ENCODE data around the gene PSG2.
"Not testable (repeated sequence)": the region's sequence is repeated elsewhere in the genome, so short reads cannot be mapped to it uniquely, and the experiment has no call there.

PSG2 gene

DNA sequence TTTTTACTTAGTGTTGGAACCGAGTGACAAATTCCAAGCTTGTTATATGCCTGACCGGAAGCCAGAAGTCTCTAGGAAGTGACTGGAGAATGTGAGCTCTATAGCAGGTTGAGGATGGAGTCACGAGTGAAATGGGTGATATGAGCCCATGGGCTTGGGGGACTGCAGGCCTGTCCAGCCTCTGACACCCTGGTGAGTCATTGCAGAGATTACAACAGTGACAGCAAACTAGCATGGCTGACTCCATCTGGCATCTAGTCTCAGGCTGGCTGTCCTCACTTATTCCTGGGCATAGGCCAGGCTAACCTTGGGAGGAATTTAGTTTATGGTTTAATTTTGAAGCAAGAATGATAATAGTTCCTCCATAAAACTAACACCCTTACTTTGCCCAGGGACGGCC, 4.6 kb downstream of the PSG2 start:
- not testable (repeated sequence) for ATAC-seq, DNase-seq

- DNase-seq, ATAC-seq: not testable (repeated sequence)
Measured at GRCh38 chr19:43062418-43062817, 20.1 kb downstream of the PSG2 start.

GRCh38 chr19:43061326-43061725, 21.2 kb downstream of the PSG2 start:
- not testable (repeated sequence) for ATAC-seq, DNase-seq

DNA sequence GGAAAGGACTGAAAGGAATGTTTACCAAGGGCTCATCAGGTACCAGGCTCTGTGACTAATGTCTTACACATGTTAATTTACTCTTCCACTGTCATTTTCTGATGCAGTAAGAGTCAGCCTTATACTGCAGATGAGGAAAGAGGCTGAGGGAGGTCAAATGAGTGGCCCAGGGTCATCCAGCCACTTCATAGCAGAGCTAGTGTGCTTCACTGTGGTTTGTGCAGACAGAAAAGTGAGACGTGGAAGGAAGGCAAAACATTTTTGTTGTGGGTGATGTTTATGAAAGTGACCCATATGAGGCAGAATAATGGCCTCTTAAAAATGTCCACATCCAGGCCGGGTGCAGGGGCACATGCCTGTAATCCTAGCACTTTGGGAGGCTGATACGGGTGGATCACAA, 22.2 kb downstream of the PSG2 start:
- not testable (repeated sequence) for ATAC-seq, DNase-seq

- ATAC-seq = not testable (repeated sequence)
Measured at GRCh38 chr19:43059482-43059881, 23.0 kb downstream of the PSG2 start.

GRCh38 chr19:43058440-43058839, 24.1 kb downstream of the PSG2 start:
- DNase-seq = not testable (repeated sequence)

More at GRCh38 chr19:43059482-43059881, 23.0 kb downstream of the PSG2 start:
- DNase-seq = not testable (repeated sequence)

DNA sequence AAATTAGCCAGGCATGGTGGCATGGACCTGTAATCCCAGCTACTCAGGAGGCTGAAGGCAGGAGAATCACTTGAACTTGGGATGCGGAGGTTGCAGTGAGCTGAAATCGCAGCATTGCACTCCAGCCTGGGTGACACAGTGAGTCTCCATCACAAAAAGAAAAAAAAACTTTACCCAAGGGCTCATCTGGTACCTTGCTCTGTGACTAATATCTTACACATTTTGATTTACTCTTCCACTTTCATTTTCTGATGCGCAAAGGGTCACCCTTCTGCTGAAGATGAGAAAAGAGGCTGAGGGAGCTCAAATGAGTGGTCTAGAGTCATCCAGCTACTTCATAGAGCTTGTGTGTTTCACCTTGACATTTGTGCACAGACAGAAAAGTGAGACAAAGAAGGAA, 34.5 kb downstream of the PSG2 start:
- ATAC-seq, DNase-seq: not testable (repeated sequence)

More at GRCh38 chr19:43058440-43058839, 24.1 kb downstream of the PSG2 start:
- not testable (repeated sequence) for ATAC-seq

DNA sequence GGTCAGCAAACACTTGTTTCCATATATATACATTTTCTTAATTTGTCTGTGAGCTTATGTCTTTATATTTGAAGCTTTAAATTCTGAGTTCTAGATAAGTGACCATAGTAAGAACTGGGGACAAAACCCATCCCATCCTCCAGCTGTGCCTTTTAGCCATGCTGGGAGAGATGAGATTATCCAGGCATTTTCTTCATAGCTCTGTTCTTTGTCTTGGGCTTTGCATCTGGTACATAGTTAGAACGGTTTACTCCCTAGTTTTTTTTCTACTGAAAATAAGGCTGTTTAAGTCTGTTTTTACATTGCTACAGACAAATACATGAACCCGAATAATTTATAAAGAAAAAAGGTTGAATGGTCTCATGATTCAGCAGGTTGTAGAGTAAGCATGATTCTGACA, 35.9 kb downstream of the PSG2 start:
- not testable (repeated sequence) for DNase-seq, ATAC-seq

GRCh38 chr19:43043492-43044180, 38.9 kb downstream of the PSG2 start:
- ATAC-seq = not testable (repeated sequence)

GRCh38 chr19:43031645-43032044, 50.9 kb downstream of the PSG2 start:
- ATAC-seq, DNase-seq: not testable (repeated sequence)

More at GRCh38 chr19:43043492-43044180, 38.9 kb downstream of the PSG2 start:
- not testable (repeated sequence) for DNase-seq

DNA sequence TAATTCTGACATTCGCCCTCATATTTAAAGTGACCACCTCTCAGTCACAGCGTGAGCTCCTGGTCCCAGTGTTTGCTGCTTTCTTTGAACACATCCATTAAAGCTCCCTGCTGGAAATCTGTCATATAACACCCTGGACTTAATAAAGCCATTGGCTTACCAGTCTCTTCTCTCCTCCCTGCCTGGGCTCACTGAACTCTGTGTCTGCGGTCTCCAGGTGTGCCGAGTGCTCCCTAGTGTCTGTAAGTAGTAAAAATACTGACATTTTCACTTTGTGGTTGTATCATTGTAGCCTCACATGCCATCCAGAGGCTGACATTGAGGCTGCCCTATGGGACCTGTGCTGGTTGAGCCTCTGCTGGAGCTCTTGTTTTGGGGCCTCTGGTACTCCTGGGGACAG, 53.6 kb downstream of the PSG2 start:
- ATAC-seq (no peak), DNase-seq (no peak)

DNA sequence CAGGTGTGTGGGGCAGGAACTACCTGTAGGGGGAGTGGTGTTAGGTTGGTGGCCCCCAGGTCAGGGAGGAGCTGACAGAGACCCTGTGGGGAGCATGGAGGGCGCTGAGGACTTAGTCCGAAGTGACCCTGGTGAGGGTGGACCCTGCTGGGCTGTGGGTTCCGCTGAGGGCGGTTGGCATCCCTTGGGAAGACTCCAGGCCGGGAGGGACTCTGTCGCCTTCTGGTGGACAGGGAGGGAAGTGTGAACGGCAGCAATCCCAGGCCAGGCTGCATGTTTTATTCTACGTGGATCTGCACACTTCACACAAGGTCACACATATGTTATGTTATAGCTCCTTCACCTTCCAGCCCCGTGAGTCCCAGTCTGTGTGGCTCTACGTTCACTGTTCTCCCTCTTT, 54.5 kb downstream of the PSG2 start:
- ATAC-seq, DNase-seq: not testable (repeated sequence)

DNA sequence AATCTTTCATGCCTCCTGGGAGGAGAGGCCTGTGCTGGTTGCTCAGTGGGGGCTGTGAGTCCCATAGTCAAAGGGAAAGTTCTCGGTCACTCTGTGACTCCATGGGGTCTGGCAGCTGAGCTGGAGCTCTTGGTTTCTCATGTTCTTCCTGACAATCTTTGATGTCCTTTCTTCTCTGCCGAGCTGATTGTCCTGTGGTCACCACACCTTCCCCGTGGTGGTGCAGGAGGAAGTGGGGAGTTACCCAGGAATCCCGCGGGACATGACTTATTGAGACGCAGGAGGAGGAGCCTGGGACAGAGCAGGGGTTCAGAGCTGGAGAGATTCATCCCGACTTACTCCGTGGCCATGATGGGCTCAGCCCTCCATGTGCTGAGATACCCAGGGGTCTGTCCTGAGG, 55.4 kb downstream of the PSG2 start:
- ATAC-seq, DNase-seq: not testable (repeated sequence)

DNA sequence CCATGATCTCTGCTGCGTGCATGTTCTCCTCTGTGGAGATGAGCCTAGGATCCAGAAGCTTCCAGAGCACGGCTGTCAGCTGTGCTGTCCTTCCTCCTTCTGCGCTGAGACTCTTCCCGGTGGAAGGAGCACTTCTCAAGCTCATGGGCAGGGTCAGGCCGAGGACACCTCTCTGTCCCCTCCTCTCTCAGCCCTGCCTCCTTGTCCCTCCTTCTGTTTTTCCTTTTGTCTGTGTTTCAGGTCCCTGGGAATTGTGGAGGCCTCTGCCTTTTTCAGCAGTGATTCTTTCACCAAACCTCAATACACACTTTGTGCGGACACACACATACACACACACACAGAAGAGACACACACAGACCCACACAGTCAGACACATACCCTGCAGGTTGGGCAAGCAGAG, 56.1 kb downstream of the PSG2 start, which contains the start of gene PSG11:
Gene PSG11 (minus strand): TSS at position 101 of the 400 bp plus-strand sequence. CDS start 97 bp downstream, at position 4.
- not testable (repeated sequence) for ATAC-seq

DNA sequence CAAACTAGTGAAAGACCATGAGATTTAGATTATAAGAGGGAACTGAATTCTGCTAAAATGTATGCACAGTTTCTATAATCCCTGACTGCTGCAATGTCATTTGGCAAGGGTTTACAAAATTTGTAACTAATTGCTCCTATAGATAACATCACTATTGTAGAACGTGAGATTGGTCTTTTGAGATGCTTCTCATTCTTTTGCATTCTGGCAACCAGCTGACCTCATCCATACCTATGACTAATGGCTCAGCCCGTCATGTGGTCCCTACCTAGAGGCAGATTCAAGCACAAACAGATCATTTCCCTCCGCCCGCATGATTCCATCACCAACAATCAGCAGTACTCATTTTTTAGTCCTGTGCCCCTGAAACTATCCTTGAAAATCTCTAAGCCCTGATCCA, 60.4 kb downstream of the PSG2 start:
- DNase-seq, ATAC-seq: not testable (repeated sequence)

More for the DNA sequence above, 56.1 kb downstream of the PSG2 start, which contains the start of gene PSG11:
- DNase-seq = not testable (repeated sequence)

DNA sequence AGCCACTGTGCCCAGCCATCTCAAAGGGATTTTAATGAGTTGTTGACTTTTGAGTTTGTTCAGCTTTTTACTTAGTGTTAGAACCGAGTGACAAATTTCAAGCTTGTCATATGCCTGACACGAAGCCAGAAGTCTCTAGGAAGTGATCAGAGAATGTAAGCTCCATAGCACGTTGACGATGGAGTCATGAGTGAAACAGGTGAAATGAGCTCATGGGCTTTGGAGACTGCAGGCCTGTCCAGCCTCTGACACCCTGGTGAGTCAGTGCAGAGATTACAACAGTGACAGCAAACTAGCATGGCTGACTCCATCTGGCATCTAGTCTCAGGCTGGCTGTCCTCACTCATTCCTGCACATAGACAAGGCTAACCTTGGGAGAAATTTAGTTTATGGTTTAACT, 60.9 kb downstream of the PSG2 start:
- not testable (repeated sequence) for ATAC-seq, DNase-seq

DNA sequence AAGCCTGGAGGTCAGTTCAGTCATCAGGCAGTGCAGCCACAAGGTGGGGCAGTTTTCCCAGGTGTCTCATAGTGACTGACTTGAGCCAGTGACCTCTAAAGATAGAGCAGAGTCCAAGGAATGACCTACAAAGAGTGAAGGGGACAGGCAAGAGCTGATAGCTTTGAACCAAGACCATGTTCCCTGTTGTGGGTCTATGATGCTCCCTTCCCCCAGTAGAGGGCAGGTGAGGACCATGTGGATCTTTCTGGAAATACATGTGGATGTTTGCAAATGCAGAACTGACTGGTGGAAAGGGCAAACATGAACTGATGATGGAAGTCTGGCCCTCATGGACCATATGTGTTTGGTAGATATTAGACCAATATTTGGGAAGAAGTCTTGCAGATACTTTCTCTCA, 62.9 kb downstream of the PSG2 start:
- DNase-seq, ATAC-seq: not testable (repeated sequence)
